ENCODE data around the gene ANKRD16. TPM values are rescaled to one million over a fixed set of nuclear protein-coding genes. Genes with fewer than 3 reads are reported as not detected.

ANKRD16 gene
- 10 to 100 TPM in 3 of 4 donors, 1 to 10 TPM in 1; 8.0 to 19.8 (median 13.1) TPM for total RNA-seq

DNA sequence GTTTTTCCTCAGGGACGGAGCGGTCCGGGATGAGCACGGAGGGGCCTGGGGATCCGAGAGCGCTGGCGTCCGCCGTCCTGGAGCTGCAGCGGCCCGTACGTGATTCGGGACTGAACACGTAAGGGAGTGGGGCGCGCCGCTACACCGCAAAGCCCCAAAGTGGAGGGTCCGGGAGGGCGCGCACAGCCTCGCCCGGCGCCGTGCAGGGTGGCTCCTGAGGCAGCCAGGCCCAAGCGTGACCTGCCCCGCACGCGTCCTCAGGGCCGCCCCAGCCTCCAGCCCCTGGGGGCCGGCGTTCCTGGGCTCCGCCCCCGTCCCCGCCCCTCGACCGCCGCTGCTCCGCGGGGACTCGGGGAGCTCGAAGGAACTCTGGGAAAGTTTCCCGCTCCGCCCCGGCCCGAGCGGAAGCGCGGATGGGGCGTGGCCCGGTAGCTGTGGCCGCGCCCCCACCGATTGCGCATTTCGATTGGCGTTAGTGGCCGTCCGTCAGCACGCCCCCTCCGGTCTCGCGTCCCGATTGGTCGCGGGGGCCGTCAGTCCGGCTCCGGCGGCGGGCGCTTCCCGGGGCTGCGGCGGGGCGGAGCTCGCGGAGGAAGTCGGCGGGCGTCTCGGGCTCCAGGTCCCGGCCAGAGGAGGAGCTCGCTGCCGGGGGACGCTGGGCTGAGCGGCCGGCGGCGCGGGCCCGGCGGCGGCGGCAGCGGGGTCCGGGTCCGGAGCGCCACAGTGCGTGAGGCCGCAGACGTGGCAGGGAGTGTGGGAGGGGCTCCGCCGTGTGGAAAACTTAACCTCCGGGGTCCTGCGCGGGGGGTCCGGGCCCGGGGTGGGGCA is at the start of gene ANKRD16, which contains the start of gene FBH1:
ANKRD16 (minus strand) TSS at position 270 of the 828 bp plus-strand sequence. CDS start 539 bp downstream, outside the sequence.
FBH1 (plus strand) TSS at position 620 of the 828 bp plus-strand sequence; CDS start at position 723, 103 bp downstream.
- TF ChIP-seq, protein P1, sequence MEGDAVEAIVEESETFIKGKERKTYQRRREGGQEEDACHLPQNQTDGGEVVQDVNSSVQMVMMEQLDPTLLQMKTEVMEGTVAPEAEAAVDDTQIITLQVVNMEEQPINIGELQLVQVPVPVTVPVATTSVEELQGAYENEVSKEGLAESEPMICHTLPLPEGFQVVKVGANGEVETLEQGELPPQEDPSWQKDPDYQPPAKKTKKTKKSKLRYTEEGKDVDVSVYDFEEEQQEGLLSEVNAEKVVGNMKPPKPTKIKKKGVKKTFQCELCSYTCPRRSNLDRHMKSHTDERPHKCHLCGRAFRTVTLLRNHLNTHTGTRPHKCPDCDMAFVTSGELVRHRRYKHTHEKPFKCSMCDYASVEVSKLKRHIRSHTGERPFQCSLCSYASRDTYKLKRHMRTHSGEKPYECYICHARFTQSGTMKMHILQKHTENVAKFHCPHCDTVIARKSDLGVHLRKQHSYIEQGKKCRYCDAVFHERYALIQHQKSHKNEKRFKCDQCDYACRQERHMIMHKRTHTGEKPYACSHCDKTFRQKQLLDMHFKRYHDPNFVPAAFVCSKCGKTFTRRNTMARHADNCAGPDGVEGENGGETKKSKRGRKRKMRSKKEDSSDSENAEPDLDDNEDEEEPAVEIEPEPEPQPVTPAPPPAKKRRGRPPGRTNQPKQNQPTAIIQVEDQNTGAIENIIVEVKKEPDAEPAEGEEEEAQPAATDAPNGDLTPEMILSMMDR (IDR thresholded peaks at IDR 0.05), result no peak
- TF ChIP-seq POLR2A (IDR thresholded peaks at IDR 0.05), result peak in 1 of 2 donors; percentile 86
- H3K9me3 ChIP-seq, result no peaks in the 10 kb centered on the region
- DNase-seq, result peak; percentile 98
- peak within 1 kb of the TSS; percentile 88 to 96 (median 91) for H3K4me3 ChIP-seq (replicated peaks in 1 of 3)
- H3K4me1 ChIP-seq, result peaks cover 17 to 23% of the 10 kb centered on the region in 2 donors
- no peaks in the 10 kb centered on the region for H3K27me3 ChIP-seq
- intact Hi-C loops (cut with DNase I), result loop anchor here (5.0 kb wide), 1 partner anchor 73 kb away; no protein-coding TSS in a partner anchor
- H3K36me3 ChIP-seq, result peaks cover under 1 to 11% of the 10 kb centered on the region in 2 donors
- 0 to 1% methylated on average over 15 to 32 of the region's 109 CpGs for WGBS, 2 donors
- H3K27ac ChIP-seq, result peak within 1 kb of the TSS in 2 of 3 donors; percentile 47 to 65

DNA sequence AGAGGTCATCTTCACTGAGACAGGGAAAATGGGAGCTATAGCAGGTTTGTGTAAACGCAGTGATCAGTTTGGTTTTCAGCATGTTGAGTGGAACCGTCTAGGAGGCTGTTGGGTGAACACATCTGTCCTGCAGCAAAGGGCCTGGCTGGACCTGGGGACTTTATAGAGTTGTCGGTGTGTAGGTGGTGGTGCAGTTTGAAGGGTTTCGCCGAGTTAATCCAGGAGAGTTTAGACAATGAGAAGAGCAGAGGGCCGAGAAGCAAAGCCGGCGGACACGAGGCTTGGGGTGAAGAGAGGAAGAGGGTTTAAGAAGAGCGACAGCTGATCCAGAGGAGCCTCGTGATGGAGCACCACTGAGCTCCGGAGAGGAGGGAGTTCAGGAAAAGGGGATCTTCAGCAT is 48.6 kb upstream of the ANKRD16 start:
- Histone ChIP-seq H3K4me1 (peaks cover 0 to 3% of the 10 kb centered on the region in 2 donors), H3K27me3 (no peaks in the 10 kb centered on the region), H3K4me3 (replicated peaks in 1 of 3) (no peak overlapping the region), H3K27ac (no peak overlapping the region), H3K36me3 (peaks cover 28% of the 10 kb centered on the region in 2 donors), H3K9me3 (no peaks in the 10 kb centered on the region)
- DNase-seq, result no peak
- 89 to 93% methylated on average over 12 of the region's 12 CpGs for WGBS, 2 donors
- intact Hi-C loops (cut with DNase I), result no loop called here
- TF ChIP-seq POLR2A (IDR thresholded peaks at IDR 0.05), result no peak
- TF ChIP-seq, protein P1 (IDR thresholded peaks at IDR 0.05), result no peak

DNA sequence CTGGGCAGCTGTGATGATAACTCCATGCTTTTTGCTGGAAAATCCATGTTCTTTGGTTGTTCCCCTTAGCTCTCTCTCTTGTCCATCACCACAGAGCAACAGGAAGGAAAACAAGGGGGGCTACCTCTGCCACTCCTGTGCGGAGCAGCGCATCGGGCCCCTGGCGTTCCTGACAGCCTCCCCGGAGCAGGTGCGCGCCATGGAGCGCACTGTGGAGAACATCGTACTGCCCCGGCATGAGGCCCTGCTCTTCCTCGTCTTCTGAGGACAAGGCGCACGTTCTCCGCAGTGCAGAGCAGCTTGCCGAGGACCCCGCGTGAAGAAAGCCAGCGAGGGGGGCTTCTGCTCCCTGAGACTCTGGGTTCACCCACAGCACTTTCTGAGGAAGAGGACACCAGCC is 47.3 kb upstream of the ANKRD16 start:
- no peak for DNase-seq
- no peaks in the 10 kb centered on the region for H3K4me1 ChIP-seq
- TF ChIP-seq, protein P1 (IDR thresholded peaks at IDR 0.05), result no peak
- TF ChIP-seq POLR2A (IDR thresholded peaks at IDR 0.05), result no peak
- WGBS, 2 donors, result 92 to 95% methylated on average over 18 of the region's 18 CpGs
- H3K36me3 ChIP-seq, result peaks cover 28 to 31% of the 10 kb centered on the region in 2 donors
- no peak overlapping the region for H3K4me3 ChIP-seq (replicated peaks in 1 of 3)
- no peak overlapping the region for H3K27ac ChIP-seq
- no peaks in the 10 kb centered on the region for H3K9me3 ChIP-seq
- no peaks in the 10 kb centered on the region for H3K27me3 ChIP-seq
- intact Hi-C loops (cut with DNase I), result no loop called here

DNA sequence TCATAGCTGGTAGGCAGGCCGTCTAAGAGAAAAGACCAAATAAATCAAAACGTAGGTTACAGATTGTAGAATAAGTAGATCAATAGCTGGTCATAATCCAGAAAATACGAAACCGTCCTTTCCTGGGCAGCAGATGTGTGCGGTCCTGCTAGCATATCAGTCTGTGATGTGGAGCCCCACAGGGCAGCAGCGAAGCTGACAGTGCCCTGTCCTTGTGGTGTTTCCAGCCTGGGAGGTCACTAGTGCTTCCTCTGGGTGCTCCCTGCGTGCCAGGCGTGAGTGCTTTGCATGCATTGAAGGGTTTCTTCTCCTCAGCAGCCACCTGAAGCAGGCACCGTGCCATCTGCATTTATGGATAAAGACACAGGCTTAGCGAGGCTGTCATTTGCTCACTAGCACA is 45.9 kb upstream of the ANKRD16 start:
- TF ChIP-seq, protein P1 (IDR thresholded peaks at IDR 0.05), result no peak
- no peak for TF ChIP-seq POLR2A (IDR thresholded peaks at IDR 0.05)
- intact Hi-C loops (cut with DNase I), result no loop called here
- H3K36me3 ChIP-seq, result peaks cover 28 to 32% of the 10 kb centered on the region in 2 donors
- no peak for DNase-seq
- no peaks in the 10 kb centered on the region for H3K9me3 ChIP-seq
- no peaks in the 10 kb centered on the region for H3K27me3 ChIP-seq
- no peaks in the 10 kb centered on the region for H3K4me1 ChIP-seq
- H3K4me3 ChIP-seq (replicated peaks in 1 of 3), result no peak overlapping the region
- 93 to 95% methylated on average over 10 of the region's 10 CpGs for WGBS, 2 donors
- no peak overlapping the region for H3K27ac ChIP-seq
